Fibroblast of skin of left quadriceps (primary cell): Measurements from ENCODE around the gene GMDS.

Source experiments
- DNase-seq, 2 experiments: peaks; one replicate each; pipeline ENCODE4 v3.0.0-alpha.2; 2013; ENCODE audit warnings: low read depth in 2 of 2

GMDS gene

GRCh38 chr6:2245103-2245876, at the start of gene GMDS:
GMDS (minus strand) TSS chr6:2245605.
- peak; percentile 72 to 76 for DNase-seq

GRCh38 chr6:2285510-2285909, 40.1 kb upstream of the GMDS start:
- DNase-seq, result no peak

GRCh38 chr6:2275892-2276242, 30.5 kb upstream of the GMDS start:
- DNase-seq, result no peak

GRCh38 chr6:2274981-2275891, 29.8 kb upstream of the GMDS start:
- peak; percentile 17 to 39 for DNase-seq

GRCh38 chr6:2272696-2273095, 27.3 kb upstream of the GMDS start:
- no peak for DNase-seq

- no peak for DNase-seq
Observed at GRCh38 chr6:2270054-2270453, 24.6 kb upstream of the GMDS start.

GRCh38 chr6:2266841-2267240, 21.4 kb upstream of the GMDS start:
- DNase-seq, result peak; percentile 10 to 15

GRCh38 chr6:2266031-2266795, 20.8 kb upstream of the GMDS start:
- DNase-seq, result peak; percentile 11 to 15

- DNase-seq, result no peak
Observed at GRCh38 chr6:2264932-2265331, 19.5 kb upstream of the GMDS start.

- DNase-seq, result no peak
Observed at GRCh38 chr6:2263896-2264295, 18.5 kb upstream of the GMDS start.

- no peak for DNase-seq
Observed at GRCh38 chr6:2259574-2259973, 14.2 kb upstream of the GMDS start.

- DNase-seq, result no peak
Observed at GRCh38 chr6:2259002-2259494, 13.6 kb upstream of the GMDS start.

- no peak for DNase-seq
Observed at GRCh38 chr6:2258112-2258511, 12.7 kb upstream of the GMDS start.

- DNase-seq, result no peak
Observed at GRCh38 chr6:2257363-2257762, 12.0 kb upstream of the GMDS start.

- DNase-seq, result no peak
Observed at GRCh38 chr6:2254747-2255146, 9.3 kb upstream of the GMDS start.

- DNase-seq, result no peak
Observed at GRCh38 chr6:2249126-2249525, 3.7 kb upstream of the GMDS start.

GRCh38 chr6:2247664-2248063, 2.3 kb upstream of the GMDS start:
- DNase-seq, result no peak

- DNase-seq, result no peak
Observed at GRCh38 chr6:2245877-2246863, 765 bp upstream of the GMDS start.

GRCh38 chr6:2244261-2245102, 923 bp downstream of the GMDS start:
- no peak for DNase-seq

GRCh38 chr6:2242311-2242710, 3.1 kb downstream of the GMDS start:
- DNase-seq, result no peak
